GM13976 (cell line): Measurements from ENCODE around the gene GFM2.
"Not testable (repeated sequence)": the region's sequence is repeated elsewhere in the genome, so short reads cannot be mapped to it uniquely, and the experiment has no call there.

Experiments
- DNase-seq: peaks from one replicate; pipeline ENCODE4 v3.0.0; 2012; ENCODE audit warnings: low spot score
- in situ Hi-C: fragments of 300-500 bp; cut with MboI; formaldehyde crosslinking; loops from one replicate; pipeline ENCODE4 v1.12.0; 2022; ENCODE audit warnings: low sequenced_read_pairs, mixed read lengths, inconsistent platforms; ENCODE audit not compliant: unreplicated experiment
- TF ChIP-seq, protein P1 (sequence below): IDR thresholded peaks from 2 replicates; pipeline ENCODE4 v1.5.1; 2012; ENCODE audit warnings: borderline replicate concordance, mild to moderate bottlenecking; ENCODE audit not compliant: insufficient read depth; ENCODE audit errors: extremely low read depth, missing control alignments, control extremely low read depth

Gene GFM2

GRCh38 chr5:74763504-74763903, 3.4 kb downstream of the GFM2 start:
- in situ Hi-C loops, result no loop called here
- TF ChIP-seq, protein P1, sequence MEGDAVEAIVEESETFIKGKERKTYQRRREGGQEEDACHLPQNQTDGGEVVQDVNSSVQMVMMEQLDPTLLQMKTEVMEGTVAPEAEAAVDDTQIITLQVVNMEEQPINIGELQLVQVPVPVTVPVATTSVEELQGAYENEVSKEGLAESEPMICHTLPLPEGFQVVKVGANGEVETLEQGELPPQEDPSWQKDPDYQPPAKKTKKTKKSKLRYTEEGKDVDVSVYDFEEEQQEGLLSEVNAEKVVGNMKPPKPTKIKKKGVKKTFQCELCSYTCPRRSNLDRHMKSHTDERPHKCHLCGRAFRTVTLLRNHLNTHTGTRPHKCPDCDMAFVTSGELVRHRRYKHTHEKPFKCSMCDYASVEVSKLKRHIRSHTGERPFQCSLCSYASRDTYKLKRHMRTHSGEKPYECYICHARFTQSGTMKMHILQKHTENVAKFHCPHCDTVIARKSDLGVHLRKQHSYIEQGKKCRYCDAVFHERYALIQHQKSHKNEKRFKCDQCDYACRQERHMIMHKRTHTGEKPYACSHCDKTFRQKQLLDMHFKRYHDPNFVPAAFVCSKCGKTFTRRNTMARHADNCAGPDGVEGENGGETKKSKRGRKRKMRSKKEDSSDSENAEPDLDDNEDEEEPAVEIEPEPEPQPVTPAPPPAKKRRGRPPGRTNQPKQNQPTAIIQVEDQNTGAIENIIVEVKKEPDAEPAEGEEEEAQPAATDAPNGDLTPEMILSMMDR, result no peak
- DNase-seq, result no peak

- TF ChIP-seq, protein P1, result no peak
- in situ Hi-C loops, result no loop called here
- no peak for DNase-seq
Observed at GRCh38 chr5:74762599-74762998, 4.3 kb downstream of the GFM2 start.

- DNase-seq, result no peak
- TF ChIP-seq, protein P1, result no peak
- in situ Hi-C loops, result no loop called here
Observed at GRCh38 chr5:74761241-74761640, 5.7 kb downstream of the GFM2 start.

DNA sequence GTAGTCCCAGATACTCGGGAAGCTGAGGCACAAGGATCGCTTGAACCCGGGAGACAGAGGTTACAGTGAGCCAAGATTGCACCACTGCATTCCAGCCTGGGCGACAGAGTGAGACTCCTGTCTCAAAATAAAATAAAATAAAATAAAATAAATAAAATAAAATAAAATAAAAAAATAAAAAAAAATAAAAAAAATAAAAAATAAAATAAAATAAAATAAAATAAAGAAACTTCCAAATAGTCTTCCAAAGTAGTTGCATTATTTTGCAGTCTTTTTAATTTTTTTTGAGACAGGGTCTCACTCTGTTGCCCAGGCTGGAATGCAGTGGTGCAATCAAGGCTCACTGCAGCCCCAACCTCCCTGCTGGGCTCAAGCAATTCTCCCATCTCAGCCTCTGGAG, 18.2 kb downstream of the GFM2 start:
- in situ Hi-C loops, DNase-seq: not testable (repeated sequence)

- TF ChIP-seq, protein P1, result no peak
- in situ Hi-C loops, result no loop called here
- no peak for DNase-seq
Observed at GRCh38 chr5:74738406-74738805, 28.5 kb downstream of the GFM2 start.

DNA sequence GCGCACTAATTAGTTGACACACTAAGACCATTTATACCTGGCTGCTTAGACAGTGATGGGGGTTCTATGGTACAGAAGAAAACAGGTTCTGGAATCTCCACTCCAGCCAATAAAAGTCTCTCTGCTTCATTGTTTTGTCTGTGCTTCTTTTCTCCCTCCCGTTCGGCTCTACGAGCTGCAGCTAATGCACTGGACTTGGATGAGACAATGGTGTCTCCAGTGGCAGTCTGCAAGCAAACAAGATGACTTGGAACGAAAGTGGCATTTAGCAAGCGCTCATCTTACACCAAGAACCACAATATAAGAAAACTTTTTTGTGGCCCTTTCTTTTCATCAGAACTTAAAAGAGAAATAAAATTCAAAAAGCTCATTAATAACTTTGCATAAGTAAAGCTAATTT, 30.2 kb downstream of the GFM2 start:
- TF ChIP-seq, protein P1, result no peak

DNA sequence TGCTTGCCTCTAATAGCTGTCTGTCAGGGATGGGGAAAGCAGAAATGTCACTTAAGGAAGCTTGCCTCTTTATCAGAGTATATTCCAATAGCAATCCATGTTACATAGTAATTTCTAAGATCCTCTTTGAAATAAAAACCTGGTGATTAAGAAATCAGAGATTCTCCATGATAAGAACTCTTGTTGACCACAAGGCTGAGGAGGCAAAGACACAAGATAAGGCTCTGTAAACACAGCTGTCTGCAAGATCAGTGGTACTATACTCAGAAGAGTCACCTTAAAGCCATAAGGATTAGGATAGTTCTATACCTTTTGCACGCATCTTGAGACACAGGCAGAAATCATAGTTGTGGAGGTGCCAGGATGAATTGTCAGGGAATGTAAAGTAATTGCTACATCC, 41.6 kb downstream of the GFM2 start:
- TF ChIP-seq, protein P1, result no peak
- in situ Hi-C loops, result no loop called here
- no peak for DNase-seq

More for the DNA sequence above, 30.2 kb downstream of the GFM2 start:
- in situ Hi-C loops, result no loop called here
- DNase-seq, result no peak
